Body of pancreas (tissue), 4 donors: ENCODE measurements around the gene CCZ1B. TPM values are rescaled to one million over a fixed set of nuclear protein-coding genes. Genes with fewer than 3 reads are reported as not detected.
A peak's percentile ranks its signal among the peaks of the same experiment; 100 is the strongest.
"Not testable (repeated sequence)": the region's sequence is repeated elsewhere in the genome, so short reads cannot be mapped to it uniquely, and the experiment has no call there.

Experiments
- ATAC-seq: fragments of 150-250 bp; one replicate; pipeline ENCODE4 v1.9.1; 2016
- DNase-seq, 4 donors: peaks; one replicate each; pipeline ENCODE4 v3.0.0-alpha.2; 2019
- H3K27ac ChIP-seq, 4 donors: fragments of 200-600 bp; sonication (generic); 1 replicate in 3 of 4; 2 replicates in 1 of 4; pipeline versions ENCODE4 v1.5.1 to v1.6.1; 2016 to 2019; ENCODE audit warnings: mild to moderate bottlenecking in 1 of 4, mixed read lengths in 1 of 4, moderate library complexity in 1 of 4
- H3K27me3 ChIP-seq, 2 donors: fragments of 200-600 bp; sonication (generic); one replicate each; pipeline ENCODE4 v1.6.0; 2016; ENCODE audit warnings: mild to moderate bottlenecking in 1 of 2
- H3K36me3 ChIP-seq, 2 donors: fragments of 200-600 bp; sonication (generic); replicated peaks in 1 of 2; 2 replicates each; pipeline ENCODE4 v1.5.1; 2016; ENCODE audit warnings: low read depth in 2 of 2; ENCODE audit not compliant: insufficient read depth in 1 of 2
- H3K4me1 ChIP-seq: fragments of 200-600 bp; sonication (generic); one replicate; pipeline ENCODE4 v1.6.0; 2016
- H3K4me3 ChIP-seq, 2 donors: fragments of 200-600 bp; sonication (generic); 1 replicate in 1 of 2; 2 replicates in 1 of 2; pipeline ENCODE4 v1.5.1; 2016 to 2019
- H3K9me3 ChIP-seq, 3 donors: fragments of 200-600 bp; sonication (generic); 1 replicate in 2 of 3; 2 replicates in 1 of 3; pipeline ENCODE4 v1.5.1; 2016
- WGBS, 2 donors: methylation state at CpG; one replicate each; pipeline ENCODE4 v1.1.5; 2017; 5-methylcytosine and 5-hydroxymethylcytosine counted together
- intact Hi-C: fragments of 100-400 bp; cut with DNase I; formaldehyde crosslinking; loops from one replicate; pipeline ENCODE4 v1.15.1; 2023
- total RNA-seq, 2 donors: library from RNA; depleted of rRNA; stranded (reverse); fragments of >200 nt; gene quantifications; one replicate each; pipeline ENCODE4 v1.1.0, GENCODE V29; 2016
- TF ChIP-seq, protein P1 (sequence below), 7 experiments: fragments of 450-650 bp in 4 of 7; fragments of 200-600 bp in 3 of 7; sonication (generic) in 3 of 7; IDR thresholded peaks; one replicate each; pipeline ENCODE4 v1.5.1; 2016 to 2019; ENCODE audit warnings: antibody characterized with exemption in 7 of 7

Gene CCZ1B
- total RNA-seq, 2 donors from 2014 or later: 8.0 to 50.4 TPM

DNA sequence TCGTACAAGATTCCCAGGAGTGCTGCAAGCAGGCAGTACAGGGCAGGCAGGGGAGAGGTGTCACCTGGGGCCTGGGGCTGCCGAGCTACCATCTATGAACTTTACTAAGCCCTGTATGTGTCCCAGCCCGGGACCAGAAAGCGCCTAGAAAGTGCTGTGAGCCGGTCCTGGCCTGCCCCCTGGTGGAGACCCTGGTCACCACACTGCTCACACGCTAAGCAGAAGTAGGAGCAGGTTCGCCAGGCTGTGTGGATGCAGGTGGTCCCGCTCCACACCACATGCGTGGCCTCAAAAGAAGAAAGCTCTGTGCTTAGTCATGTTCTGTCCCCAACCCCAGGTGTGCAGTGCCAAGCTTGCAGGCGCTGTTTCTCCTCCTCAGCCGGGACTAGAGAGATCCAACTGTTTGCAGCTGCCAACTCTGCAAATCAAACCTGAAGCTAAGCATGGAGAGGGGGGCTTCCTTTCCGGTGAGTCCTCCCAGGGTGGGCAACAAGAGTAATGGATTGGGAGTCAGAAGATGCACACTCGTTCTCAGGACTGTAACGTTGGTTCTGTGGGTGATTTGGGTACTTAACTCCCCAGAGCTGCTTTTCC, 31.7 kb upstream of the CCZ1B start:
- DNase-seq: peak; percentile 78 to 86 (median 82)
- H3K4me1 ChIP-seq, H3K36me3 ChIP-seq, ATAC-seq, H3K9me3 ChIP-seq, H3K4me3 ChIP-seq, intact Hi-C loops, H3K27ac ChIP-seq, H3K27me3 ChIP-seq: not testable (repeated sequence)
- TF ChIP-seq, protein P1, sequence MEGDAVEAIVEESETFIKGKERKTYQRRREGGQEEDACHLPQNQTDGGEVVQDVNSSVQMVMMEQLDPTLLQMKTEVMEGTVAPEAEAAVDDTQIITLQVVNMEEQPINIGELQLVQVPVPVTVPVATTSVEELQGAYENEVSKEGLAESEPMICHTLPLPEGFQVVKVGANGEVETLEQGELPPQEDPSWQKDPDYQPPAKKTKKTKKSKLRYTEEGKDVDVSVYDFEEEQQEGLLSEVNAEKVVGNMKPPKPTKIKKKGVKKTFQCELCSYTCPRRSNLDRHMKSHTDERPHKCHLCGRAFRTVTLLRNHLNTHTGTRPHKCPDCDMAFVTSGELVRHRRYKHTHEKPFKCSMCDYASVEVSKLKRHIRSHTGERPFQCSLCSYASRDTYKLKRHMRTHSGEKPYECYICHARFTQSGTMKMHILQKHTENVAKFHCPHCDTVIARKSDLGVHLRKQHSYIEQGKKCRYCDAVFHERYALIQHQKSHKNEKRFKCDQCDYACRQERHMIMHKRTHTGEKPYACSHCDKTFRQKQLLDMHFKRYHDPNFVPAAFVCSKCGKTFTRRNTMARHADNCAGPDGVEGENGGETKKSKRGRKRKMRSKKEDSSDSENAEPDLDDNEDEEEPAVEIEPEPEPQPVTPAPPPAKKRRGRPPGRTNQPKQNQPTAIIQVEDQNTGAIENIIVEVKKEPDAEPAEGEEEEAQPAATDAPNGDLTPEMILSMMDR (IDR thresholded peaks at IDR 0.05): peak; percentile 58 to 85 (median 73)
- 8 to 10% methylated on average over 7 to 14 of the region's 14 CpGs for WGBS, 2 donors

DNA sequence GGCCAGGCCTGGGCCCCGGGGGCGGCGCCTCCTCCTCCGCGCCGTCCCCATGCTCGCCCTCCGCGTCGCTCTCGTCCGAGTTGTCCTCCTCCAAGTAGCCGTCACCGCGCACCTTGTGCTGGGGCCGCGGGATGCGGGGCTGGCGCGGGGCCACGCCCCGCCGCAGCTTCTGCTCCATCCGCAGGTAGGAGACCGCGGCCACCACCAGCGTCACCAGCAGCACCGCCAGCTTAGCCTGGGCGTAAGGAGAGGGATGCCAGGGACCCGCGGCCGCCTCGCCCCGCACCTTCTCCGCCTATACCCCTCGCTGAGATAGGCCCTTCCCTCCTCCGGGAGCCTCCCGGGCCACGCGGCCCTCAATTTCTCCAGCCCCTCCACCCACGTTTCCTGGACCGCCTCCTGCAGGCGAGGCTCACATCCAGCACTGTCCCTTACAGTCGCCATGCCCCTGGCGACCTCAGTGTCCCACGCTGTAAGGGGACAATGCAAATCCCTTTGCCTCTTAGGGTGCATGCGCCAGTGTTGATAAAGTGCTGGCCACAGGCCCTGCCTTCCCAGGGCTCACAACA, 29.6 kb upstream of the CCZ1B start:
- H3K4me1 ChIP-seq, H3K27ac ChIP-seq, DNase-seq, H3K27me3 ChIP-seq, H3K36me3 ChIP-seq, H3K9me3 ChIP-seq, ATAC-seq, H3K4me3 ChIP-seq, intact Hi-C loops: not testable (repeated sequence)
- WGBS, 2 donors: 3% methylated on average over 36 of the region's 47 CpGs; no CpG with 5 or more reads in 1 of the 2 donors

DNA sequence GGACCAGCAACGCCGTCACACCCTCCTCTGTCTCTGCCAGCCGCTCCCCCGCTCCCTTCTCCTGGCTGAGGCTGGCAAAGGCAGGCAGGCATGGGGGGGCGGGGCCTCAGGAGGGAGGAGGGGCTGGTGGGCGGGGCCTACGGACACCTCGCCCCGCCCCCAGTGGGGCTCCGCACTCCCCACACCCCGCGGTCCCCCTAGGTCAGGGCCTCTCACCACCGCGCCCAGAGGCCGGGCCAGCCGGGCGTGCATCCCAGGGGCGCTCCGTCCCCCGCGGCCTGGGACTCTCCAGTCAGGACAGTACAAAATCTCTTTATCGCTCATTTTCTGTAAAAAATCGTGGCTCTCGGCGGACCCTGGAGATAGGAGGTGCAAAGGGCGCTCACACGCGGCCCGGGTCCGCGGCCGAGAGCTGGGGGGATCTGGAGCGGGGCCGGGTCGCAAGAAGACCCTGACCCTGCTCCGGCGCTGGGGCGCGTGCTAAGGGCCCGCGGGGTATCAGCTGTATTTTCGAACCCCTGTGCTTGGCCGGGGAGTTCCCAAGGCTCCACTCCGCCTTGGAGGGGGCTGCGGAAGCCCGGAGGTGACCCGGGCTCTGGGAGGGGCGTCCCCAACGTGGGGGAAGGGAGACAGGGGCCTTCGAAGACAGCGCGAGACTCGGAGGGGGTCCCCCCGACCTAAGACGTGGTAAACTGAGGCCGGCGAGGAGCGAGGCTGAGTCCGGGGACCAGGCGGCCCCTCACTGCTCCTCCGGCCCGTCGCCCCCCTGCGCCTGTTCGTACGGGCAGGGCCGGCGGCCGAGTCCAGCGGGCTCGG, 28.9 kb upstream of the CCZ1B start:
- H3K27ac ChIP-seq, H3K27me3 ChIP-seq, H3K36me3 ChIP-seq, DNase-seq, H3K9me3 ChIP-seq, H3K4me1 ChIP-seq, H3K4me3 ChIP-seq, ATAC-seq, intact Hi-C loops: not testable (repeated sequence)
- 0% methylated on average over 30 of the region's 71 CpGs; no CpG with 5 or more reads in 1 of the 2 donors for WGBS, 2 donors

DNA sequence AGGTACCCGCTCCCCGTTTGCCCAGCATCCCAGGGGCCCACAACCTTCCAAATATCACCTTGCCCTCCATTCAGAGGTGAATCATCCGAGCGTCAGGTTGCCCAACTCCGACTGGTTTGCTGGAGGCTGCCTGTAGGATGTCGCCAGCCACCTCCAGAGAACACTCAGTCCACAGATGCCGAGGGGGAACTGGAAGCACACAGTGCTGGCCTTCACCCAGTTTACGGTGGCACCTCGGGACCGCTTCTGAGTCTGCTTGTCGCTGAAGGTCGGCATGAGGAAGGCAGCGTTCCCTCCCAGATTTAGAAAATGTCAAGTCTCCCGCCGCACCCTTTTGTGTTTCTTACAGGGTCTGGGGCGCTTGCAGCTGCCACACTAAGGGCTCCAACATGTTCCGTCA, 27.6 kb upstream of the CCZ1B start:
- H3K27ac ChIP-seq, ATAC-seq, H3K27me3 ChIP-seq, intact Hi-C loops, H3K4me3 ChIP-seq, H3K36me3 ChIP-seq, H3K9me3 ChIP-seq, H3K4me1 ChIP-seq, DNase-seq: not testable (repeated sequence)
- WGBS, 2 donors: 77 to 88% methylated on average over 11 to 17 of the region's 17 CpGs

DNA sequence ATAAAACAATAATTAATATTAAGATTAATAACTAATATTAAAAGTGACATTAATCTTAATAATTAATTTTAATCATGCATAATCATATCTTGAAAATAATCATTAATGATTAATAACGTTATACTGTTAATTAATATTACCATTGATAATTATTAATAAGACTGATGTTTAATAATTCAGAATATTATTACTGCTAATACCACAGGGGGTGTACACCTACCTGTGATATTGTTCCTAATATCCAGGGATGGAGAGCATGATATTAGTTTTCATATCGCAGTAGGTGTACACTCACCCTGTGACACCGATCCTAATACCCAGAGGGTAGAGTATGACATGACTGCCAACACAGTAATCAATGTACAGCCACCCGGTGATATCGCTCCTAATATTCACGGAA, 23.1 kb upstream of the CCZ1B start:
- H3K27me3 ChIP-seq, H3K36me3 ChIP-seq, H3K4me3 ChIP-seq, H3K27ac ChIP-seq, H3K4me1 ChIP-seq, ATAC-seq, DNase-seq, intact Hi-C loops, H3K9me3 ChIP-seq: not testable (repeated sequence)
- WGBS, 2 donors: 61 to 71% methylated on average over 6 of the region's 6 CpGs

DNA sequence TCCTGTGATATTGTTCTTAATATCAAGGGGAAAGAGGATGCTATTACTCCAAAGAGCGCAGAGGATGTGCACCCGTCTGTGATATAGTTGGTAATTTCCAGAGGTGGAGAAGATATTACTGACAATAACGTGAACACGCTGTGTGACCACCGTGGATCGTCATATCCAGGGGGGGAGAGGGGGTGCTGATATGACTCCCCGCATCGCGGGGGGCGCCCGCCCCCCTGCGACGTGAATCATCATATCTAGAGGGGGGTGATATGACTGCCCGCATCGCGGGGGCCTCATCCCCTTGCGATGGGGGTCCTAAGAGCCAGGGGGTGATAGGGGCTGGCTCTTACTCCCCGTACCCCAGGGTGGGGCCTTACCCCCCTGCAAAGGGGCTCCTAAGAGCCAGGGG, 21.7 kb upstream of the CCZ1B start:
- DNase-seq, H3K4me3 ChIP-seq, H3K36me3 ChIP-seq, H3K27me3 ChIP-seq, intact Hi-C loops, H3K4me1 ChIP-seq, ATAC-seq, H3K9me3 ChIP-seq, H3K27ac ChIP-seq: not testable (repeated sequence)
- 62 to 74% methylated on average over 6 to 14 of the region's 18 CpGs for WGBS, 2 donors

DNA sequence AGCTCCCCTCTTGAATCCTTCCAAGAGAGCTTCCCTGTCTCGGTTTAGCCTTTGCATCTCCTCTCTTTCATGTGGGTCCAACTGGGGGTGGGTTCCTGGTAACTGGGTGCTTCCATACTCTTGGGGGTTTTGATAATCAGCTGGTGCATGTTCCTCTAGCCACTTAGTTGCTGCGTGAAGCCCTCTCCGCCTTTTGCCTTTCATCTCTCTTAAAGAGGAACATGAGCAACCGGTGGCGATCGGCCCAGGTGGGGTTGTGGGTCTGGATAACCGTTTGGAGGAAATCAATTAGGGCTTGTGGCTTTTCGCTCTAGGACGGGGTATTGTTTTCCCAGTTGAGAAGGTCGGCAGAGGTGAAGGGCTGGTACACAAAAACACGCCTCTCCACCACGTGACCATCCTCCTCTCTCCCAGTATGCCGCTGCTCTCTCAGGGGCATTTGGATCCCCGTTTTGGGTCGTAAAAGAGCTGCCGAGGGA, 19.9 kb upstream of the CCZ1B start:
- intact Hi-C loops, H3K36me3 ChIP-seq, ATAC-seq, H3K27me3 ChIP-seq, H3K4me3 ChIP-seq, H3K4me1 ChIP-seq, H3K9me3 ChIP-seq, H3K27ac ChIP-seq, DNase-seq: not testable (repeated sequence)
- WGBS, 2 donors: 29 to 31% methylated on average over 16 of the region's 16 CpGs

DNA sequence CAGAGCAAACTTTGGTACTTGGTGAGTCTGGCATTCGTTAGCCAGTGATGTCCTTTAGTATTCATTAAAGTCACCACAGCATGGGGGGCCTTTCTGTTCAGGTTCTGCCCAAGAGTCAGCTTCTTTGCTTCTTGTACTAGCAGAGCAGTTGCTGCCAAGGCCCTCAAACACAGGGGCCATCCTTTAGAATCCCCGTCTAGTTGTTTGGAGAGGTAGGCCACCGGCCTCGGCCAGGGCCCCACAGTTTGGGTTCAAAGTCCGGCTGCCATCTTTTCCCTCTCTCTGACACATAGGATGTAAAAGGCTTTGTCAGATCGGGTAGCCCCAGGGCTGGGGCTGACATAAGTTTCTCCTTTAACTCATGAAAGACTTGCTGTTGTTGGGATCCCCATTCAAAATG, 17.6 kb upstream of the CCZ1B start:
- H3K9me3 ChIP-seq, H3K4me3 ChIP-seq, intact Hi-C loops, H3K27me3 ChIP-seq, H3K36me3 ChIP-seq, DNase-seq, H3K4me1 ChIP-seq, ATAC-seq, H3K27ac ChIP-seq: not testable (repeated sequence)
- 17 to 25% methylated on average over 1 to 6 of the region's 6 CpGs for WGBS, 2 donors

DNA sequence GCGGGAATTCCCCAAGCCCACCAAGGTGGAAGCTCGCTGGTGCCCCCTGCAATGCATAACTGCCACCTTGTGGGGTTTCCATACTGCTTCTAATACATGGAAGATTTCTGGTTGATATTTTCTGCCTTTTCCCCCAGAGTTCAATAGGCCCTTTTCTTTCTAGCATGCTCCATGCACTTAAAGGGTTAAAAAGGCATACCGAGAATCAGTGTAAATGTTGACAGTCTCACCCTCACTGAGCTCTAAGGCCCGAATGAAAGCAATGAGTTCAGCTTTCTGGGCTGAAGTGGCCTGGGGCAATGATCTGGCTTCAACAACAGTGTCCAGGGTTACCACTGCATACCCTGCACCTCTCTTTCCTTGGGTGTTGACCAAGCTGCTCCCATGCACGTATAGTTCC, 17.0 kb upstream of the CCZ1B start:
- H3K4me1 ChIP-seq, H3K27ac ChIP-seq, DNase-seq, ATAC-seq, H3K27me3 ChIP-seq, H3K4me3 ChIP-seq, intact Hi-C loops, H3K9me3 ChIP-seq, H3K36me3 ChIP-seq: not testable (repeated sequence)
- 20 to 28% methylated on average over 4 to 5 of the region's 5 CpGs for WGBS, 2 donors

DNA sequence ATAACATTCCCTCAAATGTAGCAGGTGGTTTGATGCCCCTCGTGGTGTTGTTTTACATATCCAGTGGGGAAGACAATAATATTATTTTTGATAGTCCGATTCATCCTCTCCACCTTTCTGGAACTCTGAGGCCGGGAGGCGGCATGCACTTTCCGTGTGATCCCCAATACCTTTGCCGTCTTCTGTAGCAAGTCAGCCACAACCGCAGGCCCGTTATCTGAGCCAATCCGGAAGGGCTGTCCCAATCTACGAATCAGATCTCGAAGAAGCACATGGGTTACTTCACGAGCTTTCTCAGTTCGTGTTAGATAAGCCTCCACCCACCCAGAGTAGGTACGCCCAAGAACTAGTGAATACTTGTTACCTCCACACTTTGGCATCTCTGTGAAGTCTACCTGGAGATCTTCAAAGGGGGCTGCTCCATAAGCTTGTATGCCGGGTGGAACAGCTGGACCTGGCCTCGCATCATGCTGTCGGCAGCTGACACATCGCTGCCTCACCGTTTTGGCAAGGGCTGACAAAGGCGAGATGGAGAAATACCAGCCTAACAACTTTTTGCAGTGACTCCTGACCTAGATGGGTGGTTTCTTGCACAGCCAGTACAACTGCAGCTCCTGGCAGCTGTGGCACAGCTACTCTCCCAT, 16.3 kb upstream of the CCZ1B start:
- DNase-seq, intact Hi-C loops, H3K27me3 ChIP-seq, H3K36me3 ChIP-seq, H3K4me1 ChIP-seq, H3K4me3 ChIP-seq, ATAC-seq, H3K27ac ChIP-seq, H3K9me3 ChIP-seq: not testable (repeated sequence)
- 53 to 58% methylated on average over 16 to 20 of the region's 20 CpGs for WGBS, 2 donors
